GM18870 (cell line): ENCODE measurements around the gene EPHB1.

Experiments
- ATAC-seq: cut with Tn5 transposase; IDR thresholded peaks from one replicate; pipeline ENCODE4 v1.9.1; 2021; ENCODE audit warnings: moderate library complexity; ENCODE audit not compliant: unreplicated experiment

The EPHB1 gene

DNA sequence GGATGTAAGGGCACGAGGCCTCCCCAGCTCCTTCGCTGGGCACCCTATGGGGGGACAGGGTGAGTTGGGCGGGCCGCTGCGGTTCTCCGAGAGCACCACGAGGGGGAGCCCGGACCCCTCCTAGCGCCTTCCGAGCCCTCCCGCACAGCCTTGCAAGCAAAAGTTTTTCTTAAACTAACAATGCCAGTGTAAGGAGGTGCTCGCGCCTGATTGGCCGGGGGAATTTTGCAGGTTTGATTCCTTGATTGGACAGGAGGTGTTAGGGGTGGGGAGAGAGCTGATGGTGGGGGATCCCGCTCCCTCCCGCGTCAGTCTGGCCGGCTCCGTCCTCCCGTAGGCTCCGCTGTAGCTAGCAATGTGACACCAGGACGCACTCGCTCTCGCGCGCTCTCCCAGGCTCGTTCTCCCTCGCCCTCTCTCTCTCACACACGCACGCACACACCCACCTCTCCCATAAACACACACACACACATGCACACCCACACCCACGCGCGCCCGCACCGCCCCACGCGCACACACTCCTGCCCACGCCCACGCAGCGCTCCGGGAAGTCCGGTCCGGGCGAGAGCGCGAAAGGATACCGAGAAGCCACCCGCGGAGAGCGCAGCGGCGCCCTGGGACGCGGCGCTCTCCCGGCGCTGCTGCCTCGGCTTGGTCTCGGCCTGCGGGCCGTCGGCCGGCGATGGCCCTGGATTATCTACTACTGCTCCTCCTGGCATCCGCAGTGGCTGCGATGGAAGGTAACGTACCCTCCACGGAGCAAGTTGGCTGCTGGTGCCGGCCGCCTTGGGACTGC, at the start of gene EPHB1:
EPHB1 (plus strand) TSS at position 311 of the 796 bp plus-strand sequence.
- peak; percentile 93 for ATAC-seq

DNA sequence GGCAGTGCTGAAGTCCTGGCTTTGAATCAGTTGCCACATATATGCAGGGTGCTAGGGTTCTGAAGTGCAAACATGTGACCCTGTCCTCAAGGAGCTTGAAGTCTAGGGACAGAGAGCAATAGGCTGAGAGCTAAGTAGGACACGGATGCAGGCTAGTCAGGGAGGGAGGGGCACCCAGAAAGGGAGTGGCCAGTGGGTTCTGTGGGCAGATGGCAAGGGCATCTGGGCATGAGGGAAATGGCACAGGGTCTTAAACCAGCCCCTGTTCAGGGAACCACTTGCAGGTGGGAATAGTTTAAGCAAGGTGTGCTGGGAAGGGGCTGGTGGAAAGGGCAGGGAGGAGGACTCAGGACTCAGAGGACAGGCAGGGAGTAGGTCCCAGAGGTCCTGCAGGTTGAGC, 46.4 kb upstream of the EPHB1 start:
- ATAC-seq, result no peak

GRCh38 chr3:134749174-134749573, 45.9 kb upstream of the EPHB1 start:
- ATAC-seq, result no peak

DNA sequence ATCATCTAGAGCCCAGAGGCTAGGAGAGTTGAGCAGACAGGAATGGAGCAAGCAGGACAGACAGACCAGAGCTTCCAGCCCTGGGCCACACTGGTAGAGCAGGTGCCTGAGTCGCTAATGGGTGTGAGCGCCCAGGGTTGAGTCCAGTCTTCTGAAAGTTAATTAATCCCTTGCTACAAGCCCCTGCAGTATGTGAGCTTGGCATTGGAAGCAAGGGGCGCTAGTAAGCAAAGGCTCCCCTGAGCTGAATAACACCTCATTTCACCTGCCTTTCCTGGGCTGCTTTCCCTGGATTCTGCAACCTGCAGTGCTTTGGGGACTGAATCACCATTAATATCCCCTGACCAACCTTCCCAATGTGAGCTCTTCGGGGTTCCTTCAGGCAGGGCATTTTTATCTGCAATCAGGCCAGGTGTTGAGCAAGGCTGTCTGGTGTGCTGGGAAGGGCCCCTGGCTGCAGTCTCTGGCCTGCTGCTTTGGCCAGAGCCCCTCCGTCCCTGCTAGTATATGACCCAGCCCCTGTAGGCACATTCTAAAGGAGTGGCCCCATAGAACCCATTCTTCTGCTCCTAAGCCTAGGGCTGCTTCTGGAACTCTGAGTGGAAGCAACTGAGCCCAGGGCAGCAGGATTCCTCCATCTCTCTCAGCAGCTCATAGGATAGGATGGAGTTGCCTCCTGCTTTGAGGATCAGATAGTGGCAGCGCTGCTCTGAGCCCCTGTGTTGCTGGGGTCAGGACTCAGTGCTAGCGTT, 45.1 kb upstream of the EPHB1 start:
- ATAC-seq, result no peak

- ATAC-seq, result no peak
Measured at GRCh38 chr3:134751831-134752230, 43.2 kb upstream of the EPHB1 start.

- ATAC-seq, result no peak
Measured at GRCh38 chr3:134752761-134753461, 42.1 kb upstream of the EPHB1 start.

- ATAC-seq, result no peak
Measured at GRCh38 chr3:134753999-134754742, 40.9 kb upstream of the EPHB1 start.

- no peak for ATAC-seq
Measured at GRCh38 chr3:134754768-134755559, 40.1 kb upstream of the EPHB1 start.

DNA sequence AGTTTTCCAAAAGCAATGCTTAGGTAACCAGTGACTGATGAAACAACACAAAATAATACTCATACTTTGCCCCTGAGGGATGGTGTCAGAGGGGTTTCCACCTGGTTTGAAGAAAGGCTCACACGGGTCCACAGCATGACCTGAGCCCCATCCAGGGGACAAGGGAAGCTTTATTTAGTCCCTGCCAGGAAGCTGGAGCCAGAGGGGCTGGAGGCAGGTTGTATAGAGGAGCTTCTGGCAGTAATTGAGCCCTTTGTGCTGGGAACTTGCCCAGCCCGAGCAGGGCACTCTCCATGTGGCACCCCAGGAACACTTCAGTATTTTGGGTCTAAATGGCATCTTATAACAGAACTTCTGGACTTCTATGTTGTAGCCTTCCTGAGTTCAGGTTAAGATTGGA, 39.2 kb upstream of the EPHB1 start:
- ATAC-seq, result no peak

- ATAC-seq, result no peak
Measured at GRCh38 chr3:134757549-134758069, 37.5 kb upstream of the EPHB1 start.

DNA sequence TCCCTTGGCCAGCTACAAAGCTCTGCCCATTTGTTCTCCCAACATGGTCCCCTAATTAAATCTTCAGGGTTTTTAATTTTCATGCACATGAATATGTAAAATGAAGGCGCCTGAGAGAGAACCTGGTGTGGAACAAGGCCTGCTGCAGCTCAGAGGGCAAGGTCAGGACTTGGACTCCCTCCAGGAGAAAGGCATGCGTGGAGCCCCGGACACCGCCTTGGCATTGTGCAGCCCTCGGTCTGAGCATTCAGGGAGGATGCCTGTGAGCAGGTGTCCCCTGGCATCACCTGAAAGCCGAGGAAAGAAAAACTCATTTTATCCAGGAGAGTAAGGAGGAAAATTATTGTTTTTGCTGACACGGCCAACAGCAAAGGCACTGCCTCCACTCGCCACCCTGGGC, 33.8 kb upstream of the EPHB1 start:
- ATAC-seq, result no peak

- no peak for ATAC-seq
Measured at GRCh38 chr3:134762016-134762415, 33.0 kb upstream of the EPHB1 start.

DNA sequence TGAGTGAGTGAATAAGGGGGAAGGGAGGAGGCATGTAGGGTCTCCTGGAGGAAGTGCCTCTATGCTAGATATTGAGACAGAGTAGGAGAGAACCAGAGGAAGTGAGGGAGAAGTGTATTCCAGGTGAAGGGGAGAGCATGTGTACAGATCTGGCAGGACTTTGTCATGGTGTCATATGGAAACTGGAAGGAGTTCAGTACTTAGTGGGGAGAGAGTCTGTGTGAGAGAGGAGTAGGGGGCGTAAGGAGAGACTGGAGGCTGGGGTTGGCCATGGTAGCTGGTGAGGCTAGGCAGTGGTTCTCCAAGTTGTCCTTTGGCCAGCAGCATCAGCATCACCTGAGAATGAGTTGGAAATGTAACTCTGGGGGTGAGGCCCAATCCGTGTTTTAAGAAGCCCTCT, 29.6 kb upstream of the EPHB1 start:
- no peak for ATAC-seq

DNA sequence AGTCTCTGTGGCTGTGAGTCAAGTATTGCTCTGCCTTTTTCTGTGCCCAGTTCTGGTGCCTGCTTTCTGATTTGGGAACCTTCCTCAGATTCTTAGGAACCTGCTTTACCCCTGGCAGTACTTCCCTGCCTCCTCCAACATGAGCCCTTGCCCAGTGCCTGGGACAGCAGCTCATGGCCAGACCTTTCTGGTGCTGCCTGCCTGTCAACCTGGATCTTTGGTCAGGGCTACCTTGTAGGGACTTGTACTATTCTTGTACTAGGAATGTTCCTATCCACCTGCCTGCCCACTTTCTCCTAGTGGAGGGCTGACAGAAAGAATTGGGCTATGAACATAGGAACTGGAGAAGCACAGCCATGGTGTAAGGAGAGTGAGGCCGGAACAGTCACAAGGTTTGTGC, 28.8 kb upstream of the EPHB1 start:
- ATAC-seq, result no peak

- ATAC-seq, result no peak
Measured at GRCh38 chr3:134768116-134768515, 26.9 kb upstream of the EPHB1 start.

DNA sequence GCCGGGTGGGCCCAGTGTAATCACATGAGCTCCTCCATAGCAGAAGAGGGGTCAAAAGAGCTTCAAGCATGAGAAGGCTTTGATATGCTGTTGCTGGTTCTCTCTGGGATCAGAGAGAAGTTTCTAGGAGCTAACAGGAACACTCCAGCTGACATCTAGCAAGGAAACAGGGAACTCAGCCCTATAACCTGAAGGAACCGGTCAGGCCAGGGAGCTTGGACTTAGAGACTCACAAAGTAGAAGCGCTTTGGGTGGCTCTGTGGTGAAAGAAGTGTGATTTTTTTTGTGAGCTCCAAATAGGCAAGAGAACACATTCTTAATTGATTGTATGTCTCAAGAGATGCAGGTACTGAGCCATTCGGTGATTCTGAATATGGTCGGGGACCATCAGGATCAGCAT, 26.2 kb upstream of the EPHB1 start:
- ATAC-seq, result no peak

- no peak for ATAC-seq
Measured at GRCh38 chr3:134769287-134769868, 25.7 kb upstream of the EPHB1 start.

GRCh38 chr3:134772011-134772410, 23.0 kb upstream of the EPHB1 start:
- ATAC-seq, result no peak

- ATAC-seq, result no peak
Measured at GRCh38 chr3:134772591-134772990, 22.5 kb upstream of the EPHB1 start.

DNA sequence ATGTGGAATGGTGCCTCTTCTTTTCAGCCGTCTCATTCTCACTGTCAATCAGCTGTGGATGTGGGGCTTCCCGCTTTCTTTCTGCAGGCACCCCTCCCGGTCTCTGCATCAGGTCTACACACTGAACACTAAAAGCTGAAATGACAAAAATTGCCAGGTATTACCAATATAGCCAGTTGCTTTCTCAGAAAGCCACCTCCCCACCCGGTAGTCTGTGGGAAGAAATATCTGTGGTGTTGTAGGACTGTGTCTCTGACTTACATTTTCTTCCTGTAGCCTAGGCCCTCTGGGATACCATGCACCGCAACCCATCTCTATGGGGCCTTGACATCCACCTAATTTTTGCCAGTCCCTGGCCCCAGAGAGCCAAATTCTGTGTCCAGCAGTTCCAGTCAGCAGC, 19.2 kb upstream of the EPHB1 start:
- no peak for ATAC-seq
